GM23338 (cell line): ENCODE measurements around the gene FGFRL1. TPM values are rescaled to one million over a fixed set of nuclear protein-coding genes. Genes with fewer than 3 reads are reported as not detected.
A peak's percentile ranks its signal among the peaks of the same experiment; 100 is the strongest.

Experiments
- ATAC-seq: fragments of 200-7000 bp; cut with Tn5 transposase; 3 replicates; pipeline ENCODE4 v1.9.1; 2020
- DNase-seq: peaks from one replicate; pipeline ENCODE4 v3.0.0-alpha.2; 2015; ENCODE audit warnings: low spot score
- H2AFZ ChIP-seq: fragments of 200-600 bp; sonication (generic); 2 replicates; pipeline ENCODE4 v1.8.0; 2016; ENCODE audit warnings: antibody characterized with exemption, mild to moderate bottlenecking, moderate library complexity
- H3F3A ChIP-seq: fragments of 200-600 bp; sonication (generic); replicated peaks from 2 replicates; pipeline ENCODE4 v1.8.0; 2017; ENCODE audit warnings: antibody characterized with exemption, mixed run types, low read depth
- H3K27ac ChIP-seq: fragments of 200-600 bp; sonication (generic); 2 replicates; pipeline ENCODE4 v1.6.1; 2016; ENCODE audit warnings: low read depth
- H3K27me3 ChIP-seq: fragments of 200-600 bp; sonication (generic); 2 replicates; pipeline ENCODE4 v1.8.0; 2016; ENCODE audit warnings: mild to moderate bottlenecking, mixed run types, moderate library complexity; ENCODE audit not compliant: insufficient read depth
- H3K36me3 ChIP-seq: fragments of 200-600 bp; sonication (generic); 2 replicates; pipeline ENCODE4 v1.8.0; 2016; ENCODE audit warnings: mild to moderate bottlenecking; ENCODE audit not compliant: insufficient read depth
- H3K4me1 ChIP-seq: fragments of 200-600 bp; sonication (generic); 2 replicates; pipeline ENCODE4 v1.8.0; 2016; ENCODE audit warnings: mild to moderate bottlenecking, moderate library complexity; ENCODE audit not compliant: insufficient read depth
- H3K4me2 ChIP-seq: fragments of 200-600 bp; sonication (generic); 2 replicates; pipeline ENCODE4 v1.7.1; 2017; ENCODE audit warnings: mixed run types
- H3K4me3 ChIP-seq: fragments of 200-600 bp; sonication (generic); 2 replicates; pipeline ENCODE4 v1.6.1; 2016; ENCODE audit warnings: mixed run types
- H3K79me2 ChIP-seq: fragments of 200-600 bp; sonication (generic); replicated peaks from 2 replicates; pipeline ENCODE4 v1.8.0; 2017; ENCODE audit warnings: mild to moderate bottlenecking; ENCODE audit not compliant: insufficient read depth
- H3K9me2 ChIP-seq: fragments of 200-600 bp; sonication (generic); 2 replicates; pipeline ENCODE4 v1.8.0; 2017; ENCODE audit not compliant: insufficient read depth
- H4K20me1 ChIP-seq: fragments of 200-600 bp; sonication (generic); replicated peaks from 2 replicates; pipeline ENCODE4 v1.8.0; 2017; ENCODE audit warnings: mild to moderate bottlenecking; ENCODE audit not compliant: insufficient read depth
- H3K27ac Mint-ChIP-seq: 2 replicates; pipeline ENCODE4 v1.8.0; 2020; ENCODE audit warnings: inconsistent platforms, mild to moderate bottlenecking, moderate library complexity, mixed read lengths
- H3K27me3 Mint-ChIP-seq: 3 replicates; pipeline ENCODE4 v1.8.0; 2022; ENCODE audit warnings: low read depth, mild to moderate bottlenecking, moderate library complexity, mixed read lengths, inconsistent platforms; ENCODE audit not compliant: insufficient read depth, poor library complexity
- H3K36me3 Mint-ChIP-seq: 3 replicates; pipeline ENCODE4 v1.8.0; 2021; ENCODE audit warnings: low read depth, mild to moderate bottlenecking, inconsistent platforms, moderate library complexity, mixed read lengths
- H3K4me1 Mint-ChIP-seq: 3 replicates; pipeline ENCODE4 v1.8.0; 2020; ENCODE audit warnings: mild to moderate bottlenecking, inconsistent platforms, mixed read lengths
- H3K4me3 Mint-ChIP-seq: 3 replicates; pipeline ENCODE4 v1.8.0; 2021; ENCODE audit warnings: moderate library complexity, mild to moderate bottlenecking, inconsistent platforms, mixed read lengths
- H3K9me3 Mint-ChIP-seq: 3 replicates; pipeline ENCODE4 v1.8.0; 2020; ENCODE audit warnings: moderate library complexity, mild to moderate bottlenecking, inconsistent platforms, mixed read lengths
- CREB1 ChIP-seq: fragments of 250-450 bp; sonication (Bioruptor Pico); IDR thresholded peaks from 2 replicates; pipeline ENCODE4 v1.5.0; 2020; ENCODE audit warnings: low read depth, mild to moderate bottlenecking, moderate library complexity
- CTCF ChIP-seq, 2 experiments: fragments of 200-600 bp in 1 of 2; sonication (generic) in 1 of 2; conservative IDR thresholded peaks; 2 replicates each; pipeline versions ENCODE4 v1.5.1 to v1.6.1; 2016 to 2017; ENCODE audit warnings: antibody characterized with exemption in 2 of 2, low read depth in 2 of 2, mild to moderate bottlenecking in 2 of 2, moderate library complexity in 1 of 2
- POLR2AphosphoS5 ChIP-seq: IDR thresholded peaks from 2 replicates; pipeline ENCODE4 v1.6.1; 2016; ENCODE audit warnings: antibody characterized with exemption, low read depth
- REST ChIP-seq: IDR thresholded peaks from one replicate; pipeline ENCODE4 v1.6.1; 2018; ENCODE audit warnings: antibody characterized with exemption; ENCODE audit not compliant: unreplicated experiment
- STAT1 ChIP-seq: IDR thresholded peaks from one replicate; pipeline ENCODE4 v1.6.1; 2016; ENCODE audit warnings: antibody characterized with exemption; ENCODE audit not compliant: unreplicated experiment
- ZNF114 ChIP-seq: fragments of 250-450 bp; sonication (Bioruptor Pico); IDR thresholded peaks from 2 replicates; pipeline ENCODE4 v1.5.0; 2020; ENCODE audit warnings: mild to moderate bottlenecking, moderate library complexity
- long read RNA-seq: library from polyadenylated mRNA; unstranded; transcript quantifications from one replicate; pipeline ENCODE4 v2.0.0, GENCODE V29; 2020; ENCODE audit not compliant: unreplicated experiment
- polyA plus RNA-seq: library from polyadenylated mRNA; unstranded; fragments of >200 nt; fragmentation: Nextera tagmentation; extraction: Ambion mirVana; gene quantifications from 2 replicates; pipeline ENCODE4 v1.2.1, GENCODE V29; 2016
- total RNA-seq: library from RNA; depleted of rRNA; stranded (reverse); fragments of >200 nt; shearing (Covaris generic); gene quantifications from 2 replicates; pipeline ENCODE4 v1.2.3, GENCODE V29; 2014; rRNA removed

The FGFRL1 gene
- total RNA-seq = 28.6 and 35.8 TPM in 2 replicates
- 7.0 and 7.3 TPM in 2 replicates for polyA plus RNA-seq
- long read RNA-seq, partial matches to known transcripts = 0 of 1 reads
- long read RNA-seq, other reads (novel, unspliced or antisense) = 1 of 1 reads

GRCh38 chr4:1011022-1011665 is at the start of gene FGFRL1:
FGFRL1 (plus strand) TSS chr4:1011626; CDS start chr4:1012486, 860 bp downstream.
- Mint-ChIP-seq H3K27ac (no peak within 1 kb of the TSS), H3K9me3 (peaks cover 7% of the 10 kb centered on the region; the same call in 2 of the 3 replicates), H3K36me3 (no peaks in the 10 kb centered on the region; the same call in 2 of the 3 replicates), H3K27me3 (peaks cover 42% of the 10 kb centered on the region), H3K4me3 (peak within 1 kb of the TSS; percentile 69), H3K4me1 (peaks cover 8% of the 10 kb centered on the region; the same call in 2 of the 3 replicates)
- peak; percentile 11 for ATAC-seq
- Histone ChIP-seq H3K36me3 (no peaks in the 10 kb centered on the region), H3K27ac (no peak within 1 kb of the TSS), H3K27me3 (peaks cover 46% of the 10 kb centered on the region), H4K20me1 (peaks cover 6% of the 10 kb centered on the region; the same call in 1 of the 2 replicates), H2AFZ (no peak within 1 kb of the TSS), H3K4me2 (peak within 1 kb of the TSS; percentile 91), H3K4me3 (peak within 1 kb of the TSS; percentile 66), H3K9me2 (no peaks in the 10 kb centered on the region), H3K4me1 (peaks cover 5% of the 10 kb centered on the region; the same call in 1 of the 2 replicates), H3K79me2 (0 out of 2 replicates have a peak, but pooled peaks cover 3% of the 10 kb centered on the region), H3F3A (0 out of 2 replicates have a peak, but pooled peaks cover 5% of the 10 kb centered on the region)
- DNase-seq = peak; percentile 91
- TF ChIP-seq CREB1 (CRISPR knock-in tag) (no peak), POLR2AphosphoS5 (0 out of 2 replicates have a peak, but pooled peaks have one; percentile 11), REST (no peak), ZNF114 (CRISPR knock-in tag) (no peak), STAT1 (no peak)

- H3K4me2 ChIP-seq = no peak overlapping the region
- H3K9me2 ChIP-seq = no peaks in the 10 kb centered on the region
- H2AFZ ChIP-seq = no peak overlapping the region
- no peaks in the 10 kb centered on the region for H3F3A ChIP-seq
- H4K20me1 ChIP-seq = no peaks in the 10 kb centered on the region; the same call in 1 of the 2 replicates
- Mint-ChIP-seq H3K27me3 (peaks cover 8% of the 10 kb centered on the region), H3K4me3 (no peak overlapping the region), H3K27ac (no peak overlapping the region), H3K9me3 (no peaks in the 10 kb centered on the region), H3K4me1 (no peaks in the 10 kb centered on the region), H3K36me3 (no peaks in the 10 kb centered on the region)
- peaks cover 2% of the 10 kb centered on the region; the same call in 1 of the 2 replicates for H3K27me3 ChIP-seq
- TF ChIP-seq ZNF114 (CRISPR knock-in tag) = no peak
- TF ChIP-seq CTCF (conservative IDR thresholded peaks at IDR 0.05; ENCODE audit: low read depth in 2 of 2) = peak in 1 of 2 experiments; percentile 53; a peak in 2 of 4 replicates
- ATAC-seq (peak; percentile 15), DNase-seq (no peak)
- H3K4me3 ChIP-seq = no peak overlapping the region
- no peak overlapping the region for H3K27ac ChIP-seq
- H3K36me3 ChIP-seq = no peaks in the 10 kb centered on the region
- H3K79me2 ChIP-seq = no peaks in the 10 kb centered on the region
- H3K4me1 ChIP-seq = no peaks in the 10 kb centered on the region
Observed at GRCh38 chr4:962231-963208, 48.9 kb upstream of the FGFRL1 start.
